Stimulated activated memory B cell treated with anti-CD40 and anti-IgM and Interleukin-4, amounts not matched to agents 10 μg/mL and 1 μg/mL and 100 μg/mL, for 72 hours (primary cell): Measurements from ENCODE around the gene ISCU.
"Not testable (repeated sequence)": the region's sequence is repeated elsewhere in the genome, so short reads cannot be mapped to it uniquely, and the experiment has no call there.

ENCODE experiments used
- ATAC-seq: fragments of 150-1000 bp; cut with Tn5 transposase; 2 replicates; pipeline ENCODE4 v1.10.0; 2021
- H3K27ac Mint-ChIP-seq: one replicate; pipeline ENCODE4 v1.8.0; 2022; ENCODE audit warnings: mild to moderate bottlenecking, mixed read lengths
- H3K27me3 Mint-ChIP-seq: one replicate; pipeline ENCODE4 v1.8.0; 2022; ENCODE audit warnings: mixed read lengths
- H3K36me3 Mint-ChIP-seq: one replicate; pipeline ENCODE4 v1.8.0; 2022; ENCODE audit warnings: mixed read lengths
- H3K4me1 Mint-ChIP-seq: one replicate; pipeline ENCODE4 v1.8.0; 2022; ENCODE audit warnings: mixed read lengths
- H3K4me3 Mint-ChIP-seq: one replicate; pipeline ENCODE4 v1.8.0; 2022; ENCODE audit warnings: mild to moderate bottlenecking, moderate library complexity, mixed read lengths
- H3K9me3 Mint-ChIP-seq: one replicate; pipeline ENCODE4 v1.8.0; 2022; ENCODE audit warnings: mixed read lengths

ISCU gene

GRCh38 chr12:108586306-108586705, 23.9 kb downstream of the ISCU start:
- Mint-ChIP-seq H3K36me3 (no peaks in the 10 kb centered on the region), H3K27me3 (peaks cover 18% of the 10 kb centered on the region), H3K4me1 (no peaks in the 10 kb centered on the region), H3K4me3 (no peak overlapping the region), H3K27ac (no peak overlapping the region), H3K9me3 (no peaks in the 10 kb centered on the region)
- no peak for ATAC-seq

- ATAC-seq: no peak
- Mint-ChIP-seq H3K36me3 (no peaks in the 10 kb centered on the region), H3K9me3 (no peaks in the 10 kb centered on the region), H3K4me3 (no peak overlapping the region), H3K27ac (no peak overlapping the region), H3K4me1 (no peaks in the 10 kb centered on the region), H3K27me3 (peaks cover 18% of the 10 kb centered on the region)
Measured at GRCh38 chr12:108587826-108588225, 25.4 kb downstream of the ISCU start.

GRCh38 chr12:108589028-108589839, 26.8 kb downstream of the ISCU start:
- Mint-ChIP-seq H3K27me3 (peaks cover 18% of the 10 kb centered on the region), H3K36me3 (no peaks in the 10 kb centered on the region), H3K4me1 (no peaks in the 10 kb centered on the region), H3K27ac (no peak overlapping the region), H3K4me3 (no peak overlapping the region), H3K9me3 (no peaks in the 10 kb centered on the region)
- peak; percentile 22 for ATAC-seq

- Mint-ChIP-seq H3K27ac (no peak overlapping the region), H3K36me3 (no peaks in the 10 kb centered on the region), H3K4me1 (no peaks in the 10 kb centered on the region), H3K27me3 (peaks cover 18% of the 10 kb centered on the region), H3K4me3 (no peak overlapping the region), H3K9me3 (no peaks in the 10 kb centered on the region)
- ATAC-seq: no peak
Measured at GRCh38 chr12:108589840-108590229, 27.4 kb downstream of the ISCU start.

- H3K9me3 Mint-ChIP-seq, ATAC-seq, H3K4me1 Mint-ChIP-seq, H3K4me3 Mint-ChIP-seq, H3K36me3 Mint-ChIP-seq, H3K27ac Mint-ChIP-seq: not testable (repeated sequence)
- H3K27me3 Mint-ChIP-seq: peaks cover 18% of the 10 kb centered on the region
Measured at GRCh38 chr12:108590463-108590862, 28.1 kb downstream of the ISCU start.

- H3K4me1 Mint-ChIP-seq: no peaks in the 10 kb centered on the region
Measured at GRCh38 chr12:108591267-108591980, 29.0 kb downstream of the ISCU start.

GRCh38 chr12:108592033-108592909, 29.9 kb downstream of the ISCU start:
- H3K27ac Mint-ChIP-seq: no peak overlapping the region
- no peaks in the 10 kb centered on the region for H3K36me3 Mint-ChIP-seq
- no peaks in the 10 kb centered on the region for H3K9me3 Mint-ChIP-seq
- H3K4me3 Mint-ChIP-seq: no peak overlapping the region
- peaks cover 10% of the 10 kb centered on the region for H3K27me3 Mint-ChIP-seq
- ATAC-seq: no peak
- peaks cover 1% of the 10 kb centered on the region for H3K4me1 Mint-ChIP-seq

More at GRCh38 chr12:108591267-108591980, 29.0 kb downstream of the ISCU start:
- ATAC-seq: no peak
- H3K36me3 Mint-ChIP-seq: no peaks in the 10 kb centered on the region
- H3K27me3 Mint-ChIP-seq: peaks cover 12% of the 10 kb centered on the region
- no peak overlapping the region for H3K4me3 Mint-ChIP-seq
- no peak overlapping the region for H3K27ac Mint-ChIP-seq
- no peaks in the 10 kb centered on the region for H3K9me3 Mint-ChIP-seq

- Mint-ChIP-seq H3K27me3 (no peaks in the 10 kb centered on the region), H3K4me3 (no peak overlapping the region), H3K36me3 (no peaks in the 10 kb centered on the region), H3K9me3 (no peaks in the 10 kb centered on the region), H3K4me1 (peaks cover 12% of the 10 kb centered on the region), H3K27ac (no peak overlapping the region)
- no peak for ATAC-seq
Measured at GRCh38 chr12:108594323-108594903, 32.0 kb downstream of the ISCU start.

- H3K4me3 Mint-ChIP-seq: no peak overlapping the region
- H3K36me3 Mint-ChIP-seq: no peaks in the 10 kb centered on the region
- ATAC-seq: no peak
- H3K27me3 Mint-ChIP-seq: no peaks in the 10 kb centered on the region
- H3K27ac Mint-ChIP-seq: no peak overlapping the region
- H3K9me3 Mint-ChIP-seq: no peaks in the 10 kb centered on the region
- peaks cover 12% of the 10 kb centered on the region for H3K4me1 Mint-ChIP-seq
Measured at GRCh38 chr12:108594960-108595710, 32.7 kb downstream of the ISCU start.

GRCh38 chr12:108595711-108596647, 33.6 kb downstream of the ISCU start:
- H3K27me3 Mint-ChIP-seq: no peaks in the 10 kb centered on the region
- H3K4me1 Mint-ChIP-seq: peaks cover 12% of the 10 kb centered on the region
- no peaks in the 10 kb centered on the region for H3K9me3 Mint-ChIP-seq
- ATAC-seq: no peak
- no peaks in the 10 kb centered on the region for H3K36me3 Mint-ChIP-seq
- no peak overlapping the region for H3K27ac Mint-ChIP-seq
- no peak overlapping the region for H3K4me3 Mint-ChIP-seq

- Mint-ChIP-seq H3K27me3 (no peaks in the 10 kb centered on the region), H3K4me1 (peaks cover 12% of the 10 kb centered on the region), H3K36me3 (no peaks in the 10 kb centered on the region), H3K9me3 (no peaks in the 10 kb centered on the region), H3K4me3 (no peak overlapping the region), H3K27ac (no peak overlapping the region)
- peak; percentile 35 for ATAC-seq
Measured at GRCh38 chr12:108596854-108597558, 34.6 kb downstream of the ISCU start.

GRCh38 chr12:108597559-108598471, 35.4 kb downstream of the ISCU start, which contains the start of gene TMEM119:
TMEM119 (minus strand) TSS chr12:108598084; CDS start chr12:108592383, 5,701 bp downstream.
- ATAC-seq: peak; percentile 32
- no peaks in the 10 kb centered on the region for H3K36me3 Mint-ChIP-seq

More at GRCh38 chr12:108597559-108598471, 35.4 kb downstream of the ISCU start, which contains the start of gene TMEM119:
- H3K9me3 Mint-ChIP-seq: no peaks in the 10 kb centered on the region
- peaks cover 12% of the 10 kb centered on the region for H3K4me1 Mint-ChIP-seq
- H3K4me3 Mint-ChIP-seq: no peak within 1 kb of the TSS
- peak within 1 kb of the TSS; percentile 33 for H3K27ac Mint-ChIP-seq
- H3K27me3 Mint-ChIP-seq: no peaks in the 10 kb centered on the region
